ENCODE measurements around the gene TAF13. TPM values are rescaled to one million over a fixed set of nuclear protein-coding genes. Genes with fewer than 3 reads are reported as not detected.
A peak's percentile ranks its signal among the peaks of the same experiment; 100 is the strongest.

The TAF13 gene
- total RNA-seq, result 82.5 and 117 TPM in 2 replicates

- peak within 1 kb of the TSS; percentile 84 for H3K4me3 ChIP-seq (ENCODE audit: low read depth, low read length)
- DNase-seq (ENCODE audit: low read depth), result peak; percentile 98
- peak; percentile 42 for TF ChIP-seq CTCF (IDR thresholded peaks at IDR 0.05; ENCODE audit: insufficient read depth, low read depth, low read length)
These were observed at the start of gene TAF13 for GRCh38 chr1:109075531-109076490. Gene TAF13 (minus strand): TSS chr1:109076003. CDS start chr1:109075947, 56 bp downstream.

- TF ChIP-seq CTCF (IDR thresholded peaks at IDR 0.05; ENCODE audit: insufficient read depth, low read depth, low read length), result no peak
- DNase-seq (ENCODE audit: low read depth), result no peak
- no peak overlapping the region for H3K4me3 ChIP-seq (ENCODE audit: low read depth, low read length)
These were observed 44.6 kb upstream of the TAF13 start for GRCh38 chr1:109120356-109120755.

GRCh38 chr1:109118089-109118488 is 42.3 kb upstream of the TAF13 start:
- DNase-seq (ENCODE audit: low read depth), result peak; percentile 8
- no peak overlapping the region for H3K4me3 ChIP-seq (ENCODE audit: low read depth, low read length)
- no peak for TF ChIP-seq CTCF (IDR thresholded peaks at IDR 0.05; ENCODE audit: insufficient read depth, low read depth, low read length)

DNA sequence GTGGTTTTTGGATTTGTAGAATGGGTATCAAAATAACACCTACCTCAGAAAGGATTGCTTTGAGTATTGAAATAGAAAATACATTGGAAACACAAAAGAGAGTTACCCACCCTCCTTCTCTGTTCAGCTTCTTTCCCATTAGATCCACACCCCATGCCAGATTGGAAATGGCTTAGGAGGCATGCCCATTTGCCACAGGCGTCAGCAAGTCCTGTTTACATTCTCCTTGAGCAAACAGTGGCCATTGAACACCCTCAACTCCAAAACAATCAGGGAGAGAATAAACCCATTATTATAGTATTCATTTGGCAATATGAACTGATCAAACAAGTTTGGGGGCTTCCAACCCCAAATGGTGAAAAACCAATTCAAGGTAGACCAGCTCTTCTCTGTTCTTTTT is 40.5 kb upstream of the TAF13 start:
- TF ChIP-seq CTCF (IDR thresholded peaks at IDR 0.05; ENCODE audit: insufficient read depth, low read depth, low read length), result no peak
- no peak overlapping the region for H3K4me3 ChIP-seq (ENCODE audit: low read depth, low read length)
- DNase-seq (ENCODE audit: low read depth), result no peak

- no peak for TF ChIP-seq CTCF (IDR thresholded peaks at IDR 0.05; ENCODE audit: insufficient read depth, low read depth, low read length)
- DNase-seq (ENCODE audit: low read depth), result no peak
- H3K4me3 ChIP-seq (ENCODE audit: low read depth, low read length), result no peak overlapping the region
These were observed 39.9 kb upstream of the TAF13 start for GRCh38 chr1:109115685-109116084.

DNA sequence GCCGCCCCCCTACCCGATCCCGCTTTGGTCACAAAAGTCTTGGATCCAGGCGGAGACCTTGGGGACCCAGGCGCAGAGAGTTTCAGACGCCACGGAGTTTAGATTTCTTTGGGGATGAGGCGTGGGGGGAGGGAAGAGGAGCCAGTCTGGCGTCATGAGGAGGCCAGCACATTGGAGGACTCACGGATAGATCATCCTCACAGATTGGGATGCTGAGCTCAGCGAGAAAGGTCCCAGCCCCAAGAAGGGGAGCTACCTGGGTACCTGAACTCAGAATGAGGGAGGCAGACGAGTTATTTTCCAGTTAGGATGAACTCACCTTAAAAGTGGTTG is 38.5 kb upstream of the TAF13 start:
- no peak for DNase-seq (ENCODE audit: low read depth)
- no peak for TF ChIP-seq CTCF (IDR thresholded peaks at IDR 0.05; ENCODE audit: insufficient read depth, low read depth, low read length)
- no peak overlapping the region for H3K4me3 ChIP-seq (ENCODE audit: low read depth, low read length)

All from fibroblast of villous mesenchyme (primary cell).